Measurements from ENCODE around the gene RTN4R. TPM values are rescaled to one million over a fixed set of nuclear protein-coding genes. Genes with fewer than 3 reads are reported as not detected.

Gene RTN4R
- total RNA-seq, 2 donors from 2014 or later = 0.66 to 1.8 TPM

DNA sequence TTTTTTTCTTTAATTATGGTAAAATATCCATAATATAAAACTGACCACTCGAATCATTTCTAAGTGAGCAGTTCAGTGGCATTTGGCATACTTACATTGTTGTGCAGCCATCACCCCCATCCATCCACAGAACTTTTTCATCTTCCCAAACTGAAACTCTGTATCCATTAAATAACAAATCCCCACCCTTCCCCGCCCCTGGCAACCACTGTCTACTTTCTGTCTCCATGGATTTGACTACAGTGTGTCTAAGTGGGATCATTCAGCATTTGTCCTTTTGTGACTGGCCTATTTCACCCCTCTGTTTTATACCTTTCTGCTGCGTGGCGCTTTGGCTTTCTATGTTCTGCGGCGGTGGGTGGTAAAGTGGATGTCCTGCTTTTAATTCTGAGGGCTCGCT lies 49.1 kb downstream of the RTN4R start:
- no peak for TF ChIP-seq CTCF (IDR thresholded peaks at IDR 0.05)
- TF ChIP-seq POLR2A (IDR thresholded peaks at IDR 0.05) = no peak
- Histone ChIP-seq H3K36me3 (replicated peaks in 1 of 2; ENCODE audit: insufficient read depth in 1 of 2, low read depth in 2 of 2) (no peaks in the 10 kb centered on the region), H3K27me3 (no peaks in the 10 kb centered on the region), H3K27ac (no peak overlapping the region), H3K9me3 (no peaks in the 10 kb centered on the region), H3K4me1 (peaks cover 17% of the 10 kb centered on the region), H3K4me3 (no peak overlapping the region)
- intact Hi-C loops (cut with DNase I) = no loop called here
- 88 to 93% methylated on average over 7 of the region's 7 CpGs for WGBS, 2 donors
- DNase-seq (no peak), ATAC-seq (no peak)

DNA sequence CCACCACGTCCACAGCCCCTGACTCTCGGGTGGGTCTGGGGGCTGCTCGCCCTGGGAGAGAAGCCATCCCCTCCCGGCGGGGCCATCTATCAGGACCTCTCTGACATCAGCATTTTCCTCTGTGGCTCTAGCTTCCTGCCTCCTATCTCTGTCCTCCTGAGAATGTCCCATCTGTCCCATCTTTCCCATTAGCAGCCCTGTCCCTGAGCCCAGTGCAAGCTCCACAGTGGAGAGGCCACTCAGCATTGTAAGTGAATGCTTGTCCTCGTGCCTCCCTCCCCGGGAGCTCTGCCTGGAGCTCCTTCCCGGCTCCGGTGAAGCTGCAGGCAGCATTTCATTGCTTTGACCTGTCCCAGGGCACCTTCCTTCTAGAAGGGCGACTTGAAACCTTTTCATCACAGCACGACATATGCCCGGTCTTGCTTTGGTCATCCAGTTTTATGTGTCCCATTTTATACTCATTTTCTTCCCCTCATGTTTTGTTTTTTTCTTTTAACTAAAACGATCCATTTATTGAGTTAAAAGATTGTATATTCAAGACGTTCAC lies 49.7 kb downstream of the RTN4R start:
- TF ChIP-seq CTCF (IDR thresholded peaks at IDR 0.05) (no peak), POLR2A (IDR thresholded peaks at IDR 0.05) (no peak)
- 64 to 72% methylated on average over 14 of the region's 14 CpGs for WGBS, 2 donors

DNA sequence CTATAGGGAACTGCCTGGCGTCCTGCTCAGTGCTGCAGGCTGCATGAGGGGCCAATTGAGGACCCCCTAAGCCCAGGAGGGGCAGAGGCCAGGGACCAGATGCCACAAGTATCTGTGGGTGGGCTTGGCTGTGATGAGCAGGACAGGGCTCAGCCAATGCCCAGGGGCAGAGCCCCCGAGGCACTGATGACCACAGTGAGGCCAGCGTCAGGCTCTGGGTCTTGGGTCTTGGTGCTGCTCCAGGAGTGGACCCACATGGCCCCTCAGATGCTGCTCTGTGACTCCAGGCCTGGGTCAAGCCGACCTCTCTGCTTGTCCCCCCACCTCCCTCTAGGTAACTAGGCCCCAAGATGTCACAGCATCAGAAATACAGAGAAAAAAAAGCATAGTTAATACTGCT lies 50.6 kb downstream of the RTN4R start:
- TF ChIP-seq CTCF (IDR thresholded peaks at IDR 0.05) (no peak), POLR2A (IDR thresholded peaks at IDR 0.05) (no peak)
- Histone ChIP-seq H3K27ac (no peak overlapping the region), H3K9me3 (no peaks in the 10 kb centered on the region), H3K4me3 (no peak overlapping the region), H3K4me1 (peaks cover 12% of the 10 kb centered on the region), H3K27me3 (no peaks in the 10 kb centered on the region), H3K36me3 (replicated peaks in 1 of 2; ENCODE audit: insufficient read depth in 1 of 2, low read depth in 2 of 2) (no peaks in the 10 kb centered on the region)
- ATAC-seq = no peak
- WGBS, 2 donors = 79 to 86% methylated on average over 2 to 4 of the region's 4 CpGs
- no peak for DNase-seq
- intact Hi-C loops (cut with DNase I) = no loop called here

More for the DNA sequence above, 49.7 kb downstream of the RTN4R start:
- no peak for ATAC-seq
- H3K27me3 ChIP-seq = no peaks in the 10 kb centered on the region
- H3K36me3 ChIP-seq (replicated peaks in 1 of 2; ENCODE audit: insufficient read depth in 1 of 2, low read depth in 2 of 2) = no peaks in the 10 kb centered on the region
- intact Hi-C loops (cut with DNase I) = no loop called here
- H3K4me1 ChIP-seq = peaks cover 17% of the 10 kb centered on the region
- DNase-seq = no peak
- H3K4me3 ChIP-seq = no peak overlapping the region
- no peaks in the 10 kb centered on the region for H3K9me3 ChIP-seq
- H3K27ac ChIP-seq = no peak overlapping the region

GRCh38 chr22:20216863-20217499 lies 51.1 kb downstream of the RTN4R start:
- Histone ChIP-seq H3K27me3 (no peaks in the 10 kb centered on the region), H3K36me3 (replicated peaks in 1 of 2; ENCODE audit: insufficient read depth in 1 of 2, low read depth in 2 of 2) (no peaks in the 10 kb centered on the region), H3K4me1 (peaks cover 9% of the 10 kb centered on the region), H3K27ac (no peak overlapping the region), H3K9me3 (no peaks in the 10 kb centered on the region), H3K4me3 (no peak overlapping the region)
- intact Hi-C loops (cut with DNase I) = no loop called here
- DNase-seq (peak in 1 of 4 donors; percentile 49), ATAC-seq (no peak)
- no peak for TF ChIP-seq POLR2A (IDR thresholded peaks at IDR 0.05)
- TF ChIP-seq CTCF (IDR thresholded peaks at IDR 0.05) = no peak
- WGBS, 2 donors = 52 to 70% methylated on average over 9 to 12 of the region's 12 CpGs

- Histone ChIP-seq H3K27me3 (no peaks in the 10 kb centered on the region), H3K4me1 (peaks cover 15% of the 10 kb centered on the region), H3K36me3 (replicated peaks in 1 of 2; ENCODE audit: insufficient read depth in 1 of 2, low read depth in 2 of 2) (no peaks in the 10 kb centered on the region), H3K9me3 (no peaks in the 10 kb centered on the region), H3K4me3 (no peak overlapping the region), H3K27ac (no peak overlapping the region)
- TF ChIP-seq POLR2A (IDR thresholded peaks at IDR 0.05) = no peak
- no peak for TF ChIP-seq CTCF (IDR thresholded peaks at IDR 0.05)
- 75 to 85% methylated on average over 2 to 4 of the region's 4 CpGs for WGBS, 2 donors
- no peak for DNase-seq
- intact Hi-C loops (cut with DNase I) = no loop called here
- ATAC-seq = no peak
Measured at GRCh38 chr22:20215742-20216141, 52.4 kb downstream of the RTN4R start.
